GM18498 (cell line): ENCODE results near the gene AVPR1B.
"Not testable (repeated sequence)": the region's sequence is repeated elsewhere in the genome, so short reads cannot be mapped to it uniquely, and the experiment has no call there.

Experiments used
- ATAC-seq: cut with Tn5 transposase; IDR thresholded peaks from one replicate; pipeline ENCODE4 v1.9.1; 2021; ENCODE audit warnings: mild to moderate bottlenecking, moderate library complexity; ENCODE audit not compliant: unreplicated experiment

Gene AVPR1B

DNA sequence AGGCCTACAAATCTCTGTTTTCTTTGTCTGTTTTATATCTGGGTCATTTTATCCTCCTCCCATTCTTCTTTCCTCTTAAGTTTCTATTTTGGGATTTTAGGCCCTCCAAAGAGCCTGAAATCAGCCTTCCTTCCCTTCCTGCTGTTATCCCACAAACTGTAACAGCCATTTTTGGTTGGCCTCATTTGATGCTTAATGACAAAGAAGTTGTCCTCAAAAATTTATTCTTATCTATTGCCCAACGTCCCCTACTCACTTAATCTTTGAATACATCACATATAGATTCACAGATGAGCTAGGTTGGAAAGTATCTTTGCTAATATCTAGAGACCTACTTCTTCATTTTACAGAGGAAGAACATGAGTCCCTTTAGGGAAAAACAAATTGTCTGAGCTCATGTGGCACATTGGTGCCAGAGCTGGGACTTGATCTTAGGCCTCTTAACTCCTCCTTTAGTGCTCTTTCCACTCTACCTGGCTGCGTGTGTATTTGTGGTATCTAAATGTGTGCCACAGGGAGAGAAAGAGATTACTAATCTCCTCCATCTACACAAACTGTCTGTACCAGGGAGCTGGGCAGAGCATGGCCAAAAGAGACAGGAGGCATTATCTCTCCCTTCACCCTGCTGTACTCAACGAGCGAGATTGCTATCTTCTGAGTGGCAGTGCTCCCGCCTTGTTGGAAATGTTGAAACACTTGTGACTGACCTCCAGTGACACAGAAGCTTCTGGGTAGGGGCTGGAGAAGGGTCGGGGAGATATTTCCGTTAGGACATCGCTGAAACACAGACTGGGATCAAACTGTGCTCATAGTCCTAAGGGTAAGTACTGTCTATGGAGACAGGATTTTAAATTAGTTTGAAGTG is 34.1 kb downstream of the AVPR1B start:
- no peak for ATAC-seq

DNA sequence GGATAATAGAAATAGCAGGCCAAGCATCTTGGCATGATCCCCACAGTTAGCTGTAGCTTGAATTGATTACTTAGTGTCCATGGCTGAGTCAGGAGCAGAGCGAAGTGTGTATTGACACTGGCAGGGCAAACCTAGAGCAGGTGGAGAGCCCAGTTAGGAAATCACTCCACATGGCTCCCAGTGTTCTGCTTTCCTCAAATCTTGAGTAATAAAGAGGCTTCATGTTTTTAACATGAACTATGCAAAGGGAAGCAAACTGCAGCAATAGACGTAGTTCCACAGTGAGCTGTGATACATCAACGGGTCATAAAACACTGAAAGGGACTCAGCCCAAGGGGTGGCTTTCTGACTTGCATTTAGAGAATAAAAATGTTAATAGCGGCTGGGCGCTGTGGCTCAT is 35.3 kb downstream of the AVPR1B start:
- no peak for ATAC-seq

DNA sequence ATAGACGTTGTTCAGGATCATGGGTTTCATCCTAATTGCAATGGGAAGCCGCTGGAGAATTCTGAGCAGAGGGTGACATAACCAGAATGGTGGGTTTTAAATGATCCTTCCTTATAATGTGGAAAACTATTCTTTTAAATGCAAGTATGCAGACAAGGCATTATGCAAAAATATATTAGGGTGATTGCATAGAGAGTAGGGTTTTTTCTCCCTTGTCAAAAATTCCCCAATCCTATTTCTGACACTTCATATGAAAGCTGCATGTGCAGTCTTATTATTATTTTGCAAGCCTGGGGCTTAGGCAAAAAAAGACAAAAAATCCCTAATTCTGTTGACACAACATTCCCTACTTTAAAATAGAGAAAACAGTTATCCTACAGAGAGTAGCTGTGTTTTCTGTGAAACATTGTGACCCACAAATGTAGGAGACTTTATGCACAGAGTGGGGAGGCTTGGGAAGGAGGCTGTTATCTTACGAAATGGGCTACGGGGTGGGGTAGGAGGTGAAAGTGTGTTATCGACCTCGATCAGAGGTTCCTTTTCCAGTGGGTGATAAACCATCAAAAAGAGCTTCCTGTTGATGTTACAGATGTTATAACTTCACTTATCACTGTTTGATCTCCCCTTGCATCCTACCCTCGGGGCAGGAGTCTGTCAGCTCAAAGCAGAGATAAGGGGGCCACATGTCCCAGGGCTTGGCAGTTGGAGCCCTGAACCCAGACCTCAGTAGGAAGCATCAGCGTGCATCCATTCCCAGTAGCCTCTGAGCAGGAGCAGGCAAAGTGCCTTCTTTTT is 37.0 kb downstream of the AVPR1B start:
- ATAC-seq: no peak

DNA sequence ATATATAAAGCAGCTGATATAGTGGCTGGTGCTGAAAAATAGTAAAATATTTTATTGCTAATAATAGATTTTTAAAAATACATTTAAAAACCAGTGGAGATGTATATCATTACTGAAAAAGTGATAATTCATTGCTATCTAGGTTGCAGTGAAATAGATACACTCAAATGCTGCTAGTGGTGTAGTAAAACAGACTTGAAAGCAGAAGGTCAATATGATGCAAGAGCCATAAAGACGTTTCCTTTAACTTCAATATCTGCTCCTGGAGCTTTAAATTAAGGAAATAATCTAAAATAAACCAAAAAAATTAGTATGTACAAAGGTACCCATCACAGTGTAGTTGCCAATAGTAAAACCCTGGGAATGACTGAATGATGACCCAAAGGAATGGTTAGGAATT is 38.1 kb downstream of the AVPR1B start:
- ATAC-seq: no peak

DNA sequence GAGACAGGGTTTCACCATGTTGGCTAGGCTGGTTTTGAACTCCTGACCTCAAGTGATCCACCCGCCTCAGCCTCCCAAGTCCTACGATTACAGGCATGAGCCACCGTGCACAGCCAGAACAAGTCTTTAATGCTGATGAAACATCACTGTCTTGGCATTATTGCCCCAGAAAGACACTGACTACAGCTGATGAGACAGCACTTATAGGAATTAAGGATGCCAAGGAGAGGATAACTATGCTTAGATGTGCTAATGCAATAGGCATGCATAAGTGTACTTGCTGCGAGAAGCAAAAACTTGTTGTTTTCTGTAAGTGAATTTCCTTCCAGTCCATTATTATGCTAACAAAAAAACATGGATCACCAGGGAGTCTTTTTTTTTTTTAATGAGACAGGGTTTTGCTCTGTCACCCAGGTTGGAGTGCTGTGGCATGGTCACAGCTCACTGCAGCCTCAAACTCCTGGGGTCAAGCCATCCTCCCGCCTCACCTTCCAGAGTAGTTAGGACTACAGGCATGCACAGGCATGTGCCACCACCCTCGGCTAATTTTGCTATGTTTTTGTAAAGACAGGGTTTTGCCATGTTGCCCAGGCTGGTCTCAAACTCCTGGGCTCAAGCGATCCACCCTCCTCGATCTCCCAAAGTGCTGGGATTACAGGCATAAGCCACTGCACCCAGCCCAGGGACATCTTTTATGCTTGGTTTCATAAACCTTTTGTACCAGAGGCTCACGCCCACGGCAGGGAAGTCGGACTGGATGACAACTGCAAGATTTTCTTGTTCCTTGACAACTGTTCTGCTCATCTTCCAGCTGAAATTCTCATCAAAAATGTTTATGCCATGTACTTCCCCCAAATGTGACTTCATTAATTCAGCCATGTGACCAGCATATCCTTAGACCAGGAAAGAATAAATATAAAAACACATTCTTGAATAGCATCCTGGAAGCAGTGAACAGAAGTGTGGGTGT is 41.1 kb downstream of the AVPR1B start:
- no peak for ATAC-seq

DNA sequence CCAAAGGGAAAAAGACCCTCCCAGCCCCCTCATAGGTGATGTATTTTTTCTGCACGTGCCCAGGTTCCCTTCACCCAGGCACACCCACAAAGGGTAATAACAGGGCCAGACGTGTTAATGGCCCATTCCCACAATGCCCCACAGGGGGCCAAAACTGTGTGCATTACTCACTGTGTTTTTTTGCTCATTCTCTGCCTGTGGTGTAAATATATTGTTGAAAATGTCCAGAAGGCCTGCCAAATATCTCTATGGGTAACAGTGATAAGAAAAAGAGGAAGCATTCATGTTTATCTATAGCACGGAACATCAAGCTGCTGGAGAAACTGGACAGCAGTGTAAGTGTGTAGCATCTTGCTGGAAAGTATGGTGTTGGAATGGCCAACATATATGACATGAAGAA is 42.3 kb downstream of the AVPR1B start:
- ATAC-seq: no peak

DNA sequence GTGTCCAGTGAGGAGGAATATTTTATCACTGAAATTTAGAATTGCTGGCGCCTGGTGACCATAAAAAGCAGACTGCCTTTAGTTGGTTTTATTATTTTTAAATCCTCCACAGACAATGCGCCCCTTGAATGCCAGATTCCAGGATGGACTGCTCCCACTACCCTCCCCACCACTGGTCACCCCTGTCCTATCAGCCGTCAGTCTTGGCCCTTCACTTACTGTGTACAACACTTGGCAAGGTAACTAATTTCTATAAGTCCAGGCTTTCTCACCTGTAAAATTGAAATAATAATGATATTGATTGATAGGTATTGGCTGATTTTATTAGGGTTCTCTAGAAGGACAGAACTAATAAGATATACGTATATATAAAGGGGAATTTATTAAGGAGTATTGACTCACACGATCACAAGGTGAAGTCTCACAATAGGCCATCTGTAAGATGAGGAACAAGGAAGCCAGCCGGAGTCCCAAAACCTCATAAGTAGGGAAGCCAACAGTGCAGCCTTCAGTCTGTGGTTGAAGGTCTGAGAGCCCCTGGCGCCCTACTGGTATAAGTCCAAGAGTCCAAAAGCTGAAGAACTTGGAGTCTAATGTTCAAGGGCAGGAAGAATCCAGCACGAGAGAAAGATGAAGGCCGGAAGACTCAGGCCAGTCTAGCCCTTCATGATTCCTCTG is 46.4 kb downstream of the AVPR1B start:
- ATAC-seq: no peak

DNA sequence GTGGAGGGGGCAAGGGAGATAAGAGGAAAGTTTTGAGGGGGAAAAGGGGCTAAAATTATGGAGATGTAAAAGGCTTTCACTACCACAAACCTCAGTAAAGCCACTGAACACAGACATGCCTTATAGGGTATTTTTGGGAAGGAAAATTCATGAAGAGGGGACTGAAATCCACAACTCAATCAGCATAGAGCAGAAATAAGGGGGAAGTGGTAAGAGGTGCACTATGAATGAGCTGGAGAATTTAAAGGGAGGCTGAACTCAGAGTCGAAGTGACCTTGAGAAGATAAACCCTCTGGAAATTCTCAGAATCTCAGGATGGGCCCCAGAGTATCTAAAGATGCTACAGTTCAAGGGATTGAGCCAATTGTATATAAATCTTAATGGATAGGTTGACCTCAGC is 48.9 kb downstream of the AVPR1B start:
- no peak for ATAC-seq

DNA sequence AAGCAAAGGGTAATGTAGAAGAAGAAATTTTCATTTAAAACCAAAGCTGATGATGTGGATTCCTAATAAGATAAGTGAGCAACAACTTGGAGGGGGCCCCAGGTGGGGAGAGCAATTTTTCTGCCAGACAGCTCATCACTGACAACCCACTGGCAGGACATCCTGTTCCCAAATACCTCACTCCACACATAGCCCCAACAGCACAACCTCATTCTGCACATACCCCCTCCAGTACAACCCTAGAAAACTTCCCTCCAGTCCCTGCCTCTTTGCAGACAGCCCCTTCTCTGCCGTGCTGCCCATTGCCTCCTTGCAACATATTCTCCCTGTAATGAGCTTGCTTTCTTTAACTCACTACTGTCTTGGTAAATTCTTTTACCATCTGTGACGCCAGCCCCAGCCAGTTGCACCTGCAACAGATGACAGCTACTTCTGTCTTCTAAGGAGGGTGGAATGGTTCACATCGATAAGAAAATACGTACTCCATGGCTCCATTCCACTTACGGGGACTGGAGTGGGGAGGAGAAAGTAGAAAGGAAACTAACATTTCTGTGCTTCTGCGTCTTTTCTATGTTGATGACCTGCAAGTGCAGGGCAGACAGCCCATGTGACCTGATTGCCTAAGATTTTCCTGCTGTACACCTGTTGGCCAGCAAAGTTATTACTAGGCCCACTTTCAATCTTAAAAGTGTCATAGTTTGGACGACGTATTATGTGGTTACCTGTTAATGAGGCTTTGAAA is 49.5 kb downstream of the AVPR1B start:
- ATAC-seq: peak; percentile 44

DNA sequence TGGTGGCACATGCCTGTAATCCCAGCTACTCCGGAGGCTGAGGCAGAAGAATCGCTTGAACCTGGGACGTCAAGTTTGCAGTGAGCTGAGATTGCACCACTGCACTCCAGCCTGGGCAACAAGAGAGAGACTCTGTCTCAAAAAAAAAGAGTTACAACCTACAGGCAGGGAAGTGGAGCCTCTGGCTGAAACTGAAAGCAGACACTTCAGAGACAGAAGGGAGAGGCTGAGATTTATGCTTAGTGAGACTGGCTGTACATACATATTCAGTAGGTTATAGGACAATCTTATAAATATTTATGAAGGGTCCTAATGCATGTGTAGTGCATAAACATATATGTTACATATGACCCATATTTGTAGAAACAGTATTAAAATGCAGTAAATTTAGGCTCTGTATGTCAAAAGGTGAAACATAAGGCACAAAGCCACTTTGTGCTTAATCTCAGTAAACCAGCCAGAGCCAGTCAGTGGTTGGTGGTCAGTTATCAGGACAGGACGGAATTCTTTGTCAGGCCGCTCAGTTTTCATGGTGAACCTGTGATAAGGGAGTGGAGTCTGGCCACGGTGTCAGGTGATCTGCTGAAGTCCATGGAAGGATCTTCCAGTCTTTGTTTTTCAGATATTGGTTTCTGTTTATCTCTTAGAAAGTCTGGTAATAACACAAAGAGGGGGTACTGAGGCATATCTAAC is 50.6 kb downstream of the AVPR1B start:
- peak; percentile 91 for ATAC-seq

DNA sequence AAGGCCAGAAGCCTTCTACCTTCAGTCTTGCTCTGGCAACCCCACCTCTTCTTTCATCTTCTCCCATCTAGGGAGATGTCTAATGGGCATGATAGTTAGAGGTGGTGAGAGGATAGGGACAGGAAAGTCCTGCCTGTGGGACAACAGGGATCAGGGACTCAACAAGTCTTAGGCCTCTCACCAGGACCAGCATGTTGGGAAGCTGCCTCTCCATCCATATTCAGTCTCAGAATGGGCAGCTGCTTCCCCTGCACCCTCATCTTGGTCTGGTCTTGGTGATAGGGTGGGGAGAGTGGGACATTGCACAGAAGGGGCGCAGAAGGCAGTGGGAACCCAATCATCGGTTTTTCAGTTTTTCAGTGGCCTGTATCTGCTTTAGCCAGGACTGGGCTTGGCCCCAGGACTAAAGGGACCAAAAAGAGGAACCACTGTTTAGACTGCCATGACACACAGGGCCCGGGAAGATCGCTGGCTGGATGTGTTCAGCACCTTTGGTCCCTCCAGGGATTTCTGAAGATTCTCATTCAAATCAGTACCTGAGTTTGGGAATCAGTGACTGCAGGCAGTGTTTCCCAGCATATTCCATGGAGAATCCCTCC is 51.5 kb downstream of the AVPR1B start:
- ATAC-seq: no peak

DNA sequence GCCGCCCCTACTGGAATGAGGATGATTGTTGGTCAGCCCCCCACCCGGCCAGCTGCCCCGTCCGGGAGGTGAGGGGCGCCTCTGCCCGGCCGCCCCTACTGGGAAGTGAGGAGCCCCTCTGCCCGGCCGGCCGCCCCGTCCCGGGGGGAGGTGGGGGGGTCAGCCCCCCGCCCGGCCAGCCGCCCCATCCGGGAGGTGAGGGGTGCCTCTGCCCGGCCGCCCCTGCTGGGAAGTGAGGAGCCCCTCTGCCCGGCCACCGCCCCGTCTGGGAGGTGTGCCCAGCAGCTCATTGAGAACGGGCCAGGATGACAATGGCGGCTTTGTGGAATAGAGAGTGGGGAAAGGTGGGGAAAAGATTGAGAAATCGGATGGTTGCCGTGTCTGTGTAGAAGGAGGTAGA is 52.7 kb downstream of the AVPR1B start:
- not testable (repeated sequence) for ATAC-seq

DNA sequence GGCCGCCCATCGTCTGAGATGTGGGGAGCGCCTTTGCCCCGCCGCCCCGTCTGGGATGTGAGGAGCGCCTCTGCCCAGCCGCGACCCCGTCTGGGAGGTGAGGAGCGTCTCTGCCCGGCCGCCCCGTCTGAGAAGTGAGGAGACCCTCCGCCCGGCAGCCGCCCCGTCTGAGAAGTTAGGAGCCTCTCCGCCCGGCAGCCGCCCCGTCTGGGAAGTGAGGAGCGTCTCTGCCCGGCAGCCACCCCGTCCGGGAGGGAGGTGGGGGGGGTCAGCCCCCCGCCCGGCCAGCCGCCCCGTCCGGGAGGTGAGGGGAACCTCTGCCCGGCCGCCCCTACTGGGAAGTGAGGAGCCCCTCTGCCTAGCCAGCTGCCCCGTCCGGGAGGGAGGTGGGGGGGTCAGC is 53.2 kb downstream of the AVPR1B start:
- not testable (repeated sequence) for ATAC-seq

DNA sequence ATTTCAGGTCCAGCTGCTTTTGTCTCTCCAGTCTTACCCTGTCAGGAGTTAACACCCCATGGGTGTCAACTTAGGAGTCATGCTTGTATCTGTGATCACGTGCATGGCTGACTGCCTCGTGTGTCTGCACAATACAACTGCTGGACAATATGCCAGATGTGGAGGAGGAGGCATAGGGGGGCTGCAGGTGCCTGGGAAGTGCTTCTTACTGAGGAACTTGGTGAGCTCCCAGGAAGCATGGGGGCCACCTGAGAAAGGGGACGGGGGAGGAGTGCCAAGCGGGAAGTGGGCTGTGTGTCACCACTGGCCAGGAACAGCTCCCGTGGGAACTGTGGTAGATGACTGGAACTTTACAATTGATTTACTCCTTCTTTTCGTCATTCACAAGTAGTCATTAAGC is 54.7 kb downstream of the AVPR1B start:
- no peak for ATAC-seq

DNA sequence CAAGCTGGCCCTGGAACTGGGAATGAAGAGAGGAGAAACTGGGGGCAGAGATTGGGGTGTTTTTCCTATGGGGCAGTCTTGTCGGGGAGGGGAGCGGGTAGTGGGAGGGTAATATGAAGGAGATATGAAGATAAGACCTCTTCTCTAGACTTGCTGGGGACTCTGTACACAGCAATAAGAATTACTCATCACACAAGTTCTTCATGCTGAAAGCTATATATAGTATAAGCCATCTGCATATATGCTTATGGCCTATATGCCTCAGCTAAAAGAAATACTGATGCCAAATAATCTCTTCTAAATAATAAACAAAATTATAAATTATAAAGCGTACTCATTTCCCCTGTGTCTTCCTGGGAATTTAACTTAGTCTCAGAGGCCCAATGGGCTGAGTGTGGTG is 56.3 kb downstream of the AVPR1B start:
- no peak for ATAC-seq
